GM18511 (cell line): ENCODE data around the gene TGM3.

Experiments used
- ATAC-seq: cut with Tn5 transposase; IDR thresholded peaks from one replicate; pipeline ENCODE4 v1.9.1; 2021; ENCODE audit warnings: mild to moderate bottlenecking, moderate library complexity; ENCODE audit not compliant: unreplicated experiment

Gene TGM3

DNA sequence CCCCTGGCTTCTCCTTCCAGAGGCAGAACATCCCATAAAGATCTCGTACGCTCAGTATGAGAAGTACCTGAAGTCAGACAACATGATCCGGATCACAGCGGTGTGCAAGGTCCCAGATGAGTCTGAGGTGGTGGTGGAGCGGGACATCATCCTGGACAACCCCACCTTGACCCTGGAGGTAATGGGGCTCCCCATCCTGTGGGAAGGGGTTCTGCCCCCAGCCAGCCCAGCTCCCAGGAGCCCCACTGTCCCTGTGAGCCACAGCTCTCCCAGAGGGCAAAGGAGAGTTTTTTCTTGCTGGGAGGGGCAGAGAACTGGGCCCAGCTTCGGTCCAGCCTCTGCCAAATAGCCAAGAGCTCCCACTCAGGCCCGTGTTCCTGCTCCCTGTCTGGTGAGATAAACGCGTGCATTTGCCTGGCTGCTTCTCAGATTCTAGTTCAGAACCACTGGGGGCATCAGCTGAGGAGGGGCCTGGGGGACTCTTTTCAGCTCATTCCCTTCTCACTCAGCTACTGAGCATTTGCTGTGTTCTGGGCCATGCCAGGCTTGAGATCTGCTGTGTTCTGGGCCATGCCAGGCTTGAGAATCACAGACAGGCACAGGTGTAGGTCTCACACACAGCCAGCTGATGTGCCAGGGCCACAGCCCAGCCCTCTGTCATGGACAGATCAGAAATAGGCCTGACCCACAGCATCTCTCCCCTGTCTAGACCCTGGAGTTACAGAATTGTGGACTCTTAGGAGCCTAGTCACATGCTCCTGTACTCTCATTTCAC lies 39.5 kb downstream of the TGM3 start:
- ATAC-seq = no peak

GRCh38 chr20:2336471-2336870 lies 40.7 kb downstream of the TGM3 start:
- ATAC-seq = no peak

- no peak for ATAC-seq
These were observed 41.3 kb downstream of the TGM3 start for GRCh38 chr20:2337142-2337541.

DNA sequence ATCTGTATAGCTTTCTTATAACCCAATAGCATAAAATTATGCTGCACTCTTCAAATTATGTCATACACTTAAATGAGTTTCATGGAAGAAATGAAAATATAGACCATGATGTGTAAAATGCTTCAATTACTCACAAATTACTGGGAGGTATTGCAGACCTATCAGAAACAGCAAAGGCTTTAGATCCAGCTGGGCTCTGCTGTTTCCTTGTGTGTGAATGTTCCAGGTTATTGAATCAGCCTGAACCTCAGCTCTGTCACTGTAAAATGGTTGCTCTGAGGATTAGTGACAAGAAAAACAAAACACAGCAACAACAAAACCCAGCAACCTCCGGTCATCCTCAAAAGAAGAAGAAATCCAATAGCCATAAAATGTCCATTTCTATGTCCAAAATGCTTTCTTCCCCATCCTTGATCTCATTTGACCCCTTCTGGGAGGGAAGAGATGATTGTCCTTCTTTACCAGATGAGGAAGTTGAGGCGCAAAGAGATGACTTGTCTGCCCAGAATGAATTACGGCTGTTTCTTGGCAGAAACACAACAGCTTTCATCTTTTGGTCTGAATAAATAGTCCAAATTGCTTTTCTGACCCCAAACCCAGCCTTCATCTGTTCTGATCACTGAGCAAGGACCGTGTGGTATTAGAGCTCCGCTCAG lies 42.7 kb downstream of the TGM3 start:
- ATAC-seq = no peak

GRCh38 chr20:2340136-2340535 lies 44.3 kb downstream of the TGM3 start:
- ATAC-seq = no peak

- no peak for ATAC-seq
These were observed 45.0 kb downstream of the TGM3 start for GRCh38 chr20:2340823-2341222.

- ATAC-seq = no peak
These were observed 45.5 kb downstream of the TGM3 start for GRCh38 chr20:2341336-2341735.

DNA sequence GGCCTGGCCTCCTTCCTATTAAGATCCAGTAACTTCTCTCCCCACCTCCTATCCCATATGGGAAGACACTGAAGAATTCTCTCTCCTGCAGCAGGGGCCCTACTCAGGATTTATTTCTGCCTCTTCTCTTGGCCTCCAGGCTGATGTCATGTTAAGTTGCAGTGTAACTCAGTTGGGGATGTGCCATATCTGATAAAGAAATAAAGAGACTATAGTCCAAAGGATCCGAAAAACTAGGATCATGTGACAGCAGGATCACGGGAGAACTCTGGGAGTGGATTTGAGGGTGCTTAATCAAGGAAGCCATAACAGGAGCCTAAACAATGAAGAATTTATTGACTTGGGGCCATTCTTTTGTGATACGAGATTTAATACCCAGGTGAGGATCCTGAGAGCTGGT lies 46.4 kb downstream of the TGM3 start:
- ATAC-seq = no peak

GRCh38 chr20:2346188-2346587 lies 50.4 kb downstream of the TGM3 start:
- ATAC-seq = no peak

GRCh38 chr20:2348336-2348735 lies 52.5 kb downstream of the TGM3 start:
- ATAC-seq = no peak

GRCh38 chr20:2349801-2350200 lies 54.0 kb downstream of the TGM3 start:
- no peak for ATAC-seq

GRCh38 chr20:2350606-2351005 lies 54.8 kb downstream of the TGM3 start:
- no peak for ATAC-seq

DNA sequence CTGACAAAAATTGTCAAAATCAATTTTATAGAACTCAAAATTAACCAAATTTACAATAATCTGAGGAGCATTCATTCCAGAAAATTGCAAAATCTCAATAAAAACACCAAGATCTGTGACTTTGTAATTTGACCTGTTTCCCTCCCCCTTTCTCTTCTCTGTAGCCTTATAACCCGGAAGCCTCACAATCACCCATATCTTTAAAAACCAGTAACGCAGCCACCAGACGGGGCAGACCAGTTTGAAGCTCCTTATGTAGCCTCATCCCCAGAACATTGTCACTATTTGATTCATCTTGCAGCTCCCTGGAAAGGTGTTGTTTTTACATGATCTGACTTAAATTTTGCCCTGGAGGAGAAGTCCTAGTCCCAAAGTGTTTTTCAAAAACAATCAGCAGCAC lies 57.4 kb downstream of the TGM3 start:
- ATAC-seq = no peak

GRCh38 chr20:2357114-2357513 lies 61.3 kb downstream of the TGM3 start:
- no peak for ATAC-seq

GRCh38 chr20:2358006-2358405 lies 62.2 kb downstream of the TGM3 start:
- ATAC-seq = no peak

DNA sequence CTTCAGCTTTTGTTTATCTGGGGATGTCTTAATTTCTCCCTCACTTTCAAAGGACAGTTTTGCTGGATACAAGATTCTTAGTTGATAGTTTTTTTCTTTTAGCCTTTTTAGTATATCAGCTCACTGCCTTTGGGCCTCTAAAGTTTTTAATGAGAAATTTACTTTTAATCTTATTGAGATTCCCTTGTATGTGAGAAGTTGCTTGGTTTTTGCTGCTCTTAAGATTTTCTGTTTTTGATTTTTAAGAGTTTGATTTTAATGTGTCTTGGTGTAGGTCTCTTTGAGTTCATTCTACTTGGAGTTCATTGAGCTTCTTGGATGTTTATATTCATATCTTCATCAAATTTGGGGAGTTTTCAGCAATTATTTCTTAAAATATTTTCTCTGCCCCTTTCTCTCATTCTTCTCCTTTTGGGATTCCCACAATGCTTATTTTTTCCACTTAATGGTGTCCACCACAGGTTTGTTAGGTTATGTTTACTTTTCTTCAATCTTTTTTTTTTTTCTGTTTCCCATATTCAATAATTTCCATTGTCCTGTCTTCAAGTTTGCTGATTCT lies 65.3 kb downstream of the TGM3 start:
- no peak for ATAC-seq

GRCh38 chr20:2363187-2363586 lies 67.4 kb downstream of the TGM3 start:
- no peak for ATAC-seq

GRCh38 chr20:2363587-2363986 lies 67.8 kb downstream of the TGM3 start:
- no peak for ATAC-seq

- no peak for ATAC-seq
These were observed 68.2 kb downstream of the TGM3 start for GRCh38 chr20:2364044-2364443.

DNA sequence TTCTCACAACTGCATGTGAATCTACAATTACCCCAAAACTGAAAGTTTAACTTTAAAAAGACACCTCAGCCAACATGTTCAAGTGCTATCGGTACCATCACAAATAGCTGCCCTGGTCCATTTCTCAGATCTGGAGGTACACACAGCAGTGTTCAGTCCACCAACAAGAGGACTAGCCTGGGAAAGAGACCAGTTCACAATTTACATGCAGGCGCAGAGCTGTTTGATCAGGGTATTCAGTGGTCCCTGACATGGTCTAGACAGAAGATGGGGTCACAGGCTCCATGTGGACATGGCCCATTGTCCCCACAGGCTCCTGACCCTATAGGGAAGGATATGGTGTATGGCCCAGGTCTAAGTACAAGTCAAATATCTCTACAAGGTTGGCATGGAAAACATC lies 69.3 kb downstream of the TGM3 start:
- ATAC-seq = no peak

GRCh38 chr20:2365666-2366065 lies 69.9 kb downstream of the TGM3 start:
- no peak for ATAC-seq

- no peak for ATAC-seq
These were observed 72.8 kb downstream of the TGM3 start for GRCh38 chr20:2368621-2369020.
